Adrenal gland (tissue), 12 donors: ENCODE measurements around the gene CIC. TPM values are rescaled to one million over a fixed set of nuclear protein-coding genes. Genes with fewer than 3 reads are reported as not detected.
"Not testable (repeated sequence)": the region's sequence is repeated elsewhere in the genome, so short reads cannot be mapped to it uniquely, and the experiment has no call there.

Experiments
- DNase-seq, 7 donors: peaks; one replicate each; pipeline ENCODE4 v3.0.0-alpha.2; 2019 to 2020
- H3K27ac ChIP-seq, 5 donors: fragments of 200-600 bp; sonication (generic) in 4 of 5; 1 replicate in 3 of 5; 2 replicates in 2 of 5; pipeline versions ENCODE4 v1.5.1 to v1.8.0; 2016 to 2020; ENCODE audit warnings: mild to moderate bottlenecking in 1 of 5
- H3K27me3 ChIP-seq: fragments of 200-600 bp; 2 replicates; pipeline ENCODE4 v1.8.0; 2021
- H3K36me3 ChIP-seq, 2 donors: fragments of 200-600 bp; replicated peaks in 1 of 2; 1 replicate in 1 of 2; 2 replicates in 1 of 2; pipeline versions ENCODE4 v1.5.1 to v1.8.0; 2018 to 2022
- H3K4me1 ChIP-seq, 2 donors: fragments of 200-600 bp; replicated peaks in 1 of 2; 1 replicate in 1 of 2; 2 replicates in 1 of 2; pipeline versions ENCODE4 v1.5.1 to v1.8.0; 2018 to 2021
- H3K4me3 ChIP-seq, 4 donors: fragments of 200-600 bp; sonication (generic) in 3 of 4; one replicate each; pipeline ENCODE4 v1.5.1; 2016 to 2018
- H3K9me3 ChIP-seq, 3 donors: fragments of 200-600 bp; sonication (generic) in 1 of 3; replicated peaks in 1 of 3; 1 replicate in 2 of 3; 2 replicates in 1 of 3; pipeline versions ENCODE4 v1.5.1 to v1.8.0; 2016 to 2021
- POLR2A ChIP-seq, 2 donors: fragments of 450-650 bp; IDR thresholded peaks; one replicate each; pipeline ENCODE4 v1.6.1; 2017; ENCODE audit warnings: antibody characterized with exemption in 2 of 2, mild to moderate bottlenecking in 2 of 2, moderate library complexity in 1 of 2
- WGBS, 4 donors: extraction: QIAGEN DNeasy Blood & Tissue Kit in 2 of 4; methylation state at CpG; one replicate each; pipeline versions ENCODE4 v1.1.5 to v1.1.7; 2013 to 2017; 5-methylcytosine and 5-hydroxymethylcytosine counted together
- intact Hi-C, 2 donors: fragments of 100-400 bp; cut with DNase I; formaldehyde crosslinking; loops; one replicate each; pipeline versions ENCODE4 v1.14.1 to v1.15.0; 2022 to 2023
- polyA plus RNA-seq, 3 donors: library from polyadenylated mRNA; stranded (reverse); fragments of 200-250 nt in 2 of 3; fragments of 350-450 nt in 1 of 3; fragmentation: Illumina TruSeq in 1 of 3; extraction: RNeasy Lipid Tissue Mini Kit (QIAGEN cat#74804) in 1 of 3; gene quantifications; one replicate each; pipeline ENCODE4 v1.2.3, GENCODE V29; 2013 to 2014
- total RNA-seq, 9 donors: library from RNA; depleted of rRNA in 4 of 9; stranded (reverse); fragments of >200 nt in 4 of 9; fragments of 120-200 nt in 1 of 9; fragmentation: NEBNext Ultra II Directional in 1 of 9; extraction: Animal tissue kit (Norgen Biotek cat#: 25700) in 1 of 9; gene quantifications; one replicate each; pipeline versions ENCODE4 v1.1.0 to v1.2.4, GENCODE V29; 2013 to 2023
- TF ChIP-seq, protein P1 (sequence below), 6 experiments: fragments of 450-650 bp in 4 of 6; fragments of 200-600 bp in 2 of 6; sonication (generic) in 1 of 6; IDR thresholded peaks; 1 replicate in 5 of 6; 2 replicates in 1 of 6; pipeline versions ENCODE4 v1.5.1 to v1.8.0; 2016 to 2021; ENCODE audit warnings: antibody characterized with exemption in 6 of 6, mild to moderate bottlenecking in 2 of 6, moderate library complexity in 1 of 6
- donor health status: healthy with polysubstance abuse.
- donor health status: Bipolar disorder and iron deficiency.
- donor health status: DM: yes; HTN: yes; CAD: no.
- donor health status: DM: no; HTN: no; CAD: no.
- donor health status: DM: no; HTN: no; CAD: no.
- donor health status: DM: yes; HTN: yes; CAD: no.

Gene CIC
- total and polyA plus RNA-seq, 12 donors: 11.9 to 171 (median 71.9) TPM

DNA sequence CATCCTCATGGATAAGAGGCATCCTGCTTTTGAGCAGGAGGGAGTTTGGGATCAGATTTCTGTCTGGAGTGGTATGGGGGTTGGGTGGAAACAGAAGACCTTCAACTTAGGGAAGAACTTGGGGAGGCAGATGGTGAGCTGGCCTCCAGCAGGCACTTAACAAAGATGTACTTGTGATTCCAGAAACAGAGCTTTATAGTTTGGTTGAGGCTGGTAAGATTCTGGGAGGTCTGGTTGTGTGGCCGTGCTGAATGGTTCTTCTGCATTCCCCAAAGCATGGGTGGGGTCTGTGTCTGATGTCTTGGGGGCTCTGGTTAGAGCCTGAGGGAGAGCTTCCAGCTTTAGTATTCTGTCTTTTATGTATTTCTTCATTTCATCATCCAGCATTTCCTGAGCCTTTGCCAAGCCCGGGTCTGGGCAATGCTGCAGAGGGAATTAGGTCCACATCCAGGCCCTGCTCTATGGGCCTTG lies 61.2 kb downstream of the CIC start:
- TF ChIP-seq, protein P1, sequence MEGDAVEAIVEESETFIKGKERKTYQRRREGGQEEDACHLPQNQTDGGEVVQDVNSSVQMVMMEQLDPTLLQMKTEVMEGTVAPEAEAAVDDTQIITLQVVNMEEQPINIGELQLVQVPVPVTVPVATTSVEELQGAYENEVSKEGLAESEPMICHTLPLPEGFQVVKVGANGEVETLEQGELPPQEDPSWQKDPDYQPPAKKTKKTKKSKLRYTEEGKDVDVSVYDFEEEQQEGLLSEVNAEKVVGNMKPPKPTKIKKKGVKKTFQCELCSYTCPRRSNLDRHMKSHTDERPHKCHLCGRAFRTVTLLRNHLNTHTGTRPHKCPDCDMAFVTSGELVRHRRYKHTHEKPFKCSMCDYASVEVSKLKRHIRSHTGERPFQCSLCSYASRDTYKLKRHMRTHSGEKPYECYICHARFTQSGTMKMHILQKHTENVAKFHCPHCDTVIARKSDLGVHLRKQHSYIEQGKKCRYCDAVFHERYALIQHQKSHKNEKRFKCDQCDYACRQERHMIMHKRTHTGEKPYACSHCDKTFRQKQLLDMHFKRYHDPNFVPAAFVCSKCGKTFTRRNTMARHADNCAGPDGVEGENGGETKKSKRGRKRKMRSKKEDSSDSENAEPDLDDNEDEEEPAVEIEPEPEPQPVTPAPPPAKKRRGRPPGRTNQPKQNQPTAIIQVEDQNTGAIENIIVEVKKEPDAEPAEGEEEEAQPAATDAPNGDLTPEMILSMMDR (IDR thresholded peaks at IDR 0.05): no peak
- no peak for TF ChIP-seq POLR2A (IDR thresholded peaks at IDR 0.05)
- Histone ChIP-seq H3K4me3 (no peak overlapping the region), H3K36me3 (no peaks in the 10 kb centered on the region), H3K27ac (no peak overlapping the region), H3K9me3 (no peaks in the 10 kb centered on the region), H3K27me3 (no peaks in the 10 kb centered on the region), H3K4me1 (peaks cover 10 to 35% of the 10 kb centered on the region in 2 donors)
- DNase-seq: peak in 1 of 7 donors; percentile 22
- intact Hi-C loops: no loop called here
- 44 to 60% (median 50%) methylated on average over 2 of the region's 2 CpGs for WGBS, 4 donors

DNA sequence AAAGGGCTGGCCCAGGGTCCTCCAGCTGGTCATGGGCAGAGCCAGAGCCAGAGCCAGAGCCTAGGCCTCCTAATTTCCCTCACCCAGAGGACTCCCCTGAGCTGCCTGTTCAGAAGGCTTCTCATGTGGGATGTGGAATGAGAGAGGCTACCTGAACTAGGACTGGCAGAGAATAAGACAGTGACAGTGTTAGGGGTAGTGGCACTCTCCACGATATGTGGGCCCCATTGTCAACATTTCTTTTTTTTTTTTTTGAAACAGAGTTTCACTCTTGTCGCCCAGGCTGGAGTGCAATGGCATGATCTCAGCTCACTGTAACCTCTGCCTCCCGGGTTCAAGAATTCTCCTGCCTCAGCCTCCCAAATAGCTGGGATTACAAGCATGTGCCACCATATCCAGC lies 62.3 kb downstream of the CIC start:
- DNase-seq, intact Hi-C loops: not testable (repeated sequence)
- WGBS, 4 donors: 87 to 96% (median 92%) methylated on average over 3 of the region's 3 CpGs

DNA sequence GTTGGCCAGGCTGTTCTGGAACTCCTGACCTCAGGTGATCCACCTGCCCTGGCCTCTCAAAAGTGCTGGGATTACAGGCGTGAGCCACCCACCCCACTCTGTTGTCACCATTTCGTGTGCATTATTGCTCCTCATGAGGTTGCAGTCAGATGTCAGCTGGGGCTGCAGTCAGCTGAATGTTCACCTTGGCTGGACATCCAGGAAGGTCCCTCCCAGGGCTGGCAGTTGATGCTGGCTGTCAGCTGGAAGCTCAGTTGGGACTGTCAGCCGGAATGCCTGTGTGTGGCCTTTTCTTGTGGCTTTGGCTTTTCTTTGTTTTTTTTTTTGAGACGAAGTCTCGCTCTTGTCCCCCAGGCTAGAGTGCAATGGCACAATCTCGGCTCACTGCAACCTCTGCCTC lies 63.0 kb downstream of the CIC start:
- WGBS, 4 donors: 87 to 95% (median 92%) methylated on average over 4 to 6 of the region's 6 CpGs

More for the DNA sequence above, 62.3 kb downstream of the CIC start:
- H3K4me1 ChIP-seq: peaks cover 7 to 30% of the 10 kb centered on the region in 2 donors
- not testable (repeated sequence) for H3K27ac ChIP-seq, H3K4me3 ChIP-seq, H3K36me3 ChIP-seq, H3K9me3 ChIP-seq, H3K27me3 ChIP-seq

DNA sequence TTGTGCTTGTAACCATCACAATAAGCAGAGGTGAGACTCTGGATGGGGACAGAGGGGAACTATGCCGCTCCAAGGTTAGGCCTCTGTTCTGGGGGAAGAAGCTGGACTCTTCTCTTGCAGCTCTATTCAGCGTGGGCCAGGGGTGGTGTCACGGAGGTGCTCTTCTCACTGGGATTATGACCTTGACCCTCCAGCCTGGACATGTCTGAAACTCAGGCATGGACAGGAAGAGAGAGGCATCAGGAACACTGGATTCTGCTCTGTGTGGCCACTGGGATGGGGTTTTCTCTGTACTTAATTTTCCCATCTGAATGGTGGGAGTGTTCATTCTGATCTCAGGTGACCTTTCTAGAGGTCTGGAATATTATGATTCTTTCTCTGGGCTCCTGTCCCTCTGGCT lies 64.0 kb downstream of the CIC start:
- peaks cover 0 to 14% of the 10 kb centered on the region in 2 donors for H3K4me1 ChIP-seq
- H3K9me3 ChIP-seq: no peaks in the 10 kb centered on the region
- 75 to 82% (median 79%) methylated on average over 2 to 3 of the region's 3 CpGs for WGBS, 4 donors
- no peak for DNase-seq
- H3K4me3 ChIP-seq: no peak overlapping the region
- H3K36me3 ChIP-seq: peaks cover 0 to 16% of the 10 kb centered on the region in 2 donors
- intact Hi-C loops: no loop called here
- H3K27me3 ChIP-seq: no peaks in the 10 kb centered on the region
- no peak overlapping the region for H3K27ac ChIP-seq
- no peak for TF ChIP-seq POLR2A (IDR thresholded peaks at IDR 0.05)
- TF ChIP-seq, protein P1 (IDR thresholded peaks at IDR 0.05): no peak

More for the DNA sequence above, 63.0 kb downstream of the CIC start:
- TF ChIP-seq POLR2A (IDR thresholded peaks at IDR 0.05): no peak
- TF ChIP-seq, protein P1 (IDR thresholded peaks at IDR 0.05): no peak
- intact Hi-C loops: no loop called here
- Histone ChIP-seq H3K27me3 (no peaks in the 10 kb centered on the region), H3K9me3 (no peaks in the 10 kb centered on the region), H3K27ac (no peak overlapping the region), H3K4me3 (no peak overlapping the region), H3K36me3 (peaks cover 0 to 16% of the 10 kb centered on the region in 2 donors), H3K4me1 (peaks cover 0 to 23% of the 10 kb centered on the region in 2 donors)
- DNase-seq: no peak
